Activated CD8-positive, alpha-beta memory T cell treated with anti-CD3 and anti-CD28 coated beads for 36 hours (primary cell): ENCODE results near the gene GPATCH8. TPM values are rescaled to one million over a fixed set of nuclear protein-coding genes. Genes with fewer than 3 reads are reported as not detected.

Source experiments
- CTCF ChIA-PET: fragments of 350-600 bp; sonication (Branson Sonifier 250); formaldehyde crosslinking; loops from one replicate; lab custom pipeline; 2021; ENCODE audit warnings: antibody characterized with exemption; lab: Charles Lee
- POLR2A ChIA-PET: fragments of 350-600 bp; sonication (Branson Sonifier 250); formaldehyde crosslinking; loops from one replicate; lab custom pipeline; 2021; ENCODE audit warnings: antibody characterized with exemption; lab: Charles Lee
- total RNA-seq, 2 experiments: library from RNA; stranded (reverse); gene quantifications; one replicate each; pipeline ENCODE4 v1.2.3, GENCODE V29; 2021

Gene GPATCH8
- total RNA-seq, 2 experiments from 2014 or later = 37.3 to 38.8 TPM

DNA sequence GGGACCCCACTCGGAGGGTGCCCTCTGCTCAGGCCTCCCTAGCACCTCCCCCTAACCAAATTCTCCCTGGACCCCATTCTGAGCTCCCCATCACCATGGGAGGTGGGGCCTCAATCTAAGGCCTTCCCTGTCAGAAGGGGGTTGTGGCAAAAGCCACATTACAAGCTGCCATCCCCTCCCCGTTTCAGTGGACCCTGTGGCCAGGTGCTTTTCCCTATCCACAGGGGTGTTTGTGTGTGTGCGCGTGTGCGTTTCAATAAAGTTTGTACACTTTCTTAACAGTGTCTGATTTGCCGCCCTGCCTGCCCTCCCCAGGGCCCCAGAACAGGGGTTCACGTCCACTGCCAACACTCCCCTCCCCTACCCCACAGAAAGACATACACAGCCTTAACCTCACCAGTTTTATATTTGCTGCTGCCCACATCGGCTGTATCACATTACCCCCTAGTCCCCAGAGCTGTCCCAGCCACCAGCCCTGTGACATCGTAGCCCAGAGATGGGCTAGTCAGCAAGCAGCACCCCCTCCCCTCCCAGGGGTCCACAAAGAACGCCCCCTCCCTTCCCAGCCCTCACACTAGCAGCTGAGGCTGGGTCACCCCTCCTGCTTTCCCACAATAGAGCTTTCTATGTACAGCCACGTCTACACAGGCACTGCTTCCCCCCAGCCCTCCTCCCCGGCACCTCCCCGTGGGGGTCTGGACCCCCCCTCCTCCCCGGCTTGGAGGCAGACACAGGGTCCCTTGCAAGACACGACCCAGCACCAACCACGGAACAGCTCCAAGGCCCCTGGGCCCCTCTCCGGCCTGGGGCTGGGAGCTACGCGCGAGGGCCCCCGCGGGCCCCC lies 150.2 kb downstream of the GPATCH8 start:
- POLR2A ChIA-PET = interaction anchor here (2.3 kb wide), 1 partner anchor 8 kb away, joined by 6 read pairs; the partner anchor contains the start of gene GRN
- CTCF ChIA-PET = interaction anchor here (1.1 to 4.0 kb wide), 5 partner anchors 8 to 155 kb away, joined by 3 to 15 read pairs (median 7); partner anchors contain the start of gene GRN

DNA sequence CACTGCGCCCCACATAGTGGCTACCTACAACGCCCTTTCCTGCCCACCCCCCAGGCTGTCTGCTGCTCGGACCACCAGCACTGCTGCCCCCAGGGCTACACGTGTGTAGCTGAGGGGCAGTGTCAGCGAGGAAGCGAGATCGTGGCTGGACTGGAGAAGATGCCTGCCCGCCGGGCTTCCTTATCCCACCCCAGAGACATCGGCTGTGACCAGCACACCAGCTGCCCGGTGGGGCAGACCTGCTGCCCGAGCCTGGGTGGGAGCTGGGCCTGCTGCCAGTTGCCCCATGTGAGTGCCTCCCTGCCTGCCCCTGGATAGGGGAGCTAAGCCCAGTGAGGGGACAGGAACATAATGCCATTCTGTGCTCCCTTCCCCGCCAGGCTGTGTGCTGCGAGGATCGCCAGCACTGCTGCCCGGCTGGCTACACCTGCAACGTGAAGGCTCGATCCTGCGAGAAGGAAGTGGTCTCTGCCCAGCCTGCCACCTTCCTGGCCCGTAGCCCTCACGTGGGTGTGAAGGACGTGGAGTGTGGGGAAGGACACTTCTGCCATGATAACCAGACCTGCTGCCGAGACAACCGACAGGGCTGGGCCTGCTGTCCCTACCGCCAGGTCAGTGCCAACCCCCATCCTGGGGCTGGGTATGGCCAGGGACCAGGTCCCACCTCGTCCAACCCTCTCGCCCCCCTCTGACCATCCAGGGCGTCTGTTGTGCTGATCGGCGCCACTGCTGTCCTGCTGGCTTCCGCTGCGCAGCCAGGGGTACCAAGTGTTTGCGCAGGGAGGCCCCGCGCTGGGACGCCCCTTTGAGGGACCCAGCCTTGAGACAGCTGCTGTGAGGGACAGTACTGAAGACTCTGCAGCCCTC lies 151.0 kb downstream of the GPATCH8 start:
- ChIA-PET POLR2A (no interaction called here), CTCF (interaction anchor here (0.7 to 4.0 kb wide), 11 partner anchors 10 to 178 kb away, joined by 3 to 13 read pairs (median 3); partner anchors contain the start of gene UBTF)

DNA sequence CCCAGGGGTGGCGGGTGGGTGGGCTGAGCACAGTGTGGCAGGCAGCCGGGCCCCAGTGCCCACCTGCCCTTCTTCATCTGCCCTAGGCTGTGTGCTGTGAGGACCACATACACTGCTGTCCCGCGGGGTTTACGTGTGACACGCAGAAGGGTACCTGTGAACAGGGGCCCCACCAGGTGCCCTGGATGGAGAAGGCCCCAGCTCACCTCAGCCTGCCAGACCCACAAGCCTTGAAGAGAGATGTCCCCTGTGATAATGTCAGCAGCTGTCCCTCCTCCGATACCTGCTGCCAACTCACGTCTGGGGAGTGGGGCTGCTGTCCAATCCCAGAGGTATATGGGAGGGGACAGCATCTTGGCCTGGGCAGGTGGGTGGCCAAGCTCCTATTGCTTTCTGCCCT lies 151.7 kb downstream of the GPATCH8 start:
- POLR2A ChIA-PET = interaction anchor here (0.5 kb wide), 1 partner anchor 130 kb away, joined by 3 read pairs; no protein-coding TSS in a partner anchor

DNA sequence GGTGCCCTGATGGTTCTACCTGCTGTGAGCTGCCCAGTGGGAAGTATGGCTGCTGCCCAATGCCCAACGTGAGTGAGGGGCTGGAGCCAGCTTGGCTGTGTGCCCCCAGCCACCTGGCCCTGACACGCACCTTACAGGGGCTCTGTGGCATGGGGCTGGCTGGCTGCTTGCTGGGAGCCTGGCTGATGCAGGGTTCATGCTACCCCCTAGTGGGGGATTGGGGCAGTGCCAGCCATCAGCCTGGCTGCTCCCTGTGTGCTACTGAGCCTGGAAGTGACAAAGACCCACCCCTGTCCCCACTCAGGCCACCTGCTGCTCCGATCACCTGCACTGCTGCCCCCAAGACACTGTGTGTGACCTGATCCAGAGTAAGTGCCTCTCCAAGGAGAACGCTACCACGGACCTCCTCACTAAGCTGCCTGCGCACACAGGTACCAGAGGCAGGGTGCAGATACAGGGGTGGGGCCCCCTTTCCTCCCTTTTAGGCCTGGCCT lies 152.4 kb downstream of the GPATCH8 start:
- ChIA-PET CTCF (interaction anchor here (0.7 to 2.2 kb wide), 13 partner anchors 11 to 182 kb away, joined by 3 to 7 read pairs (median 4); no protein-coding TSS in a partner anchor), POLR2A (interaction anchor here (0.5 kb wide), 1 partner anchor 129 kb away, joined by 3 read pairs; no protein-coding TSS in a partner anchor)

More for the DNA sequence above, 151.7 kb downstream of the GPATCH8 start:
- CTCF ChIA-PET = interaction anchor here (0.5 to 2.2 kb wide), 13 partner anchors 10 to 183 kb away, joined by 3 to 7 read pairs (median 3); partner anchors contain the start of gene UBTF

DNA sequence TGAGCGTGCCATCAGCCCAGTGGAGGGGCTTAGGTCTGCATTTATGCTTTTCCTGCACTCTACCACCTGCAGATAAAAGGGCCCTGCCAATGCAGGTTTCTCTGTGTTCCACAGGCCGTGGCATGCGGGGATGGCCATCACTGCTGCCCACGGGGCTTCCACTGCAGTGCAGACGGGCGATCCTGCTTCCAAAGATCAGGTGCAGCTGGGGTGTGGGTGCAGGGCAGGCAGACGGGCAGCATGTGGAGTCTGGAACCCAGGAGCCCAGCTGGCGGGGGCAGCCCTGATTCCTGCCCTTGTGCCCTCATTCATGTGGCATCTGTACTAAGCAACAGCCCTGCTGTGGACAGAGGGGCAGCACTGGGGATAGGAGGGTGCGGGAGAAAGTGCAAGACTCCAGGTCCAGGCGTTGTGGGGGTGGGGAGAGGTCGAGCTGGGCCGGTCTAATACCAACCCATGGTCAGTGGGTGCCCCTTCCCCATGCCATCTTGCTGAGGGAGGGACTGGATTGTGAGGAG lies 153.6 kb downstream of the GPATCH8 start:
- CTCF ChIA-PET = interaction anchor here (0.8 to 1.5 kb wide), 4 partner anchors 12 to 139 kb away, joined by 4 to 6 read pairs (median 4); partner anchors contain the start of gene FAM171A2
- POLR2A ChIA-PET = no interaction called here

DNA sequence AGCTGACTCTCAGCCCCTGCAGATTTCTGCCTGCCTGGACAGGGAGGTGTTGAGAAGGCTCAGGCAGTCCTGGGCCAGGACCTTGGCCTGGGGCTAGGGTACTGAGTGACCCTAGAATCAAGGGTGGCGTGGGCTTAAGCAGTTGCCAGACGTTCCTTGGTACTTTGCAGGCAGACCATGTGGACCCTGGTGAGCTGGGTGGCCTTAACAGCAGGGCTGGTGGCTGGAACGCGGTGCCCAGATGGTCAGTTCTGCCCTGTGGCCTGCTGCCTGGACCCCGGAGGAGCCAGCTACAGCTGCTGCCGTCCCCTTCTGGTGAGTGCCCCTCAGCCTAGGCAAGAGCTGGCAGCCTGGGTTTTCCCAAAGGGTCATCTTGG lies 154.2 kb downstream of the GPATCH8 start:
- CTCF ChIA-PET = interaction anchor here (0.5 to 1.4 kb wide), 3 partner anchors 13 to 30 kb away, joined by 3 to 5 read pairs (median 4); partner anchors contain the start of gene FAM171A2
- POLR2A ChIA-PET = no interaction called here

DNA sequence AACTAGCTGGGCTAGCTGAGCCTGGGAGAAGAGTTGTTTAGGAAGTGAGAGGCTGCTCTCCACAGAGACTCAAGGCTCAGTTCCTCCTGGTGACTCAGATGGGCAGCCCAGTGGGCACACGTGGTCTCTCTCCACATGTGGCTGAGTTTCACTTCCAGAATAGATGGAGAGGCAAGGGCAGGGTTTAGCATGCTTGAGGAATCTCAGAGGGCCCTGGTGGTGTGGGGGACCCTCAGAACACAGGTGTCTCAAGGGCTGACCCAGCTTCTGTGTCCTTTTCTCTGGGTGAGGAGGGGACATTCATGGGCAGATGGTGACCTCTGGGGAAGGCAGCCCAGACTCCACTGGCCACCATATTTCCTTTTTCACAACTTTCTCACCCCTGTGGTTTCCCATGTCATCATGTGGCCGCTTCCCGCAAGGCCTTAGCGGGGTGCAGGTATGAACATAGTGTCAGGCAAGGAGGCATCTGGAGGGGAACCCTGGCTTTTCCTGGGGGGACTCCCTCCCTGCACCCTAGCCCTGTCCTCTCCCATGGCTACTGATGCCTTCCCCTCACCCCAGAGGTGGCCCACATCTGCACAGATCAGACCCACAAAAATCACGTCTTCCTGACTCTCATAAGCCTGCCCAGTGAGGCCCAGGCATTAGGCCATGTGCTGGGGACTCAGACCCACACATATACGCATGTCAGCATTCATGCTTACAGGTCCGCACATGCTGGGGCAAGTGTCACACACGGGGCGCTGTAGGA lies 154.8 kb downstream of the GPATCH8 start:
- ChIA-PET CTCF (interaction anchor here (0.5 to 1.6 kb wide), 6 partner anchors 10 to 142 kb away, joined by 3 to 4 read pairs (median 3); no protein-coding TSS in a partner anchor), POLR2A (no interaction called here)

Other genes starting within 250 kb of the GPATCH8 start
- gene SLC4A1, start 235.3 kb downstream of the GPATCH8 start, total RNA-seq = not detected
- under 1 TPM in 1 of 2 experiments, not detected in 1; 0.34 TPM for gene RUNDC3A, start 194.8 kb downstream of the GPATCH8 start, total RNA-seq
- 100 to 1,000 TPM; 171 to 176 TPM for gene SLC25A39, start 178.6 kb downstream of the GPATCH8 start, total RNA-seq
- 10 to 100 TPM; 42.6 to 46.7 TPM for gene GRN, start 158.1 kb downstream of the GPATCH8 start, total RNA-seq
- gene FAM171A2, start 139.6 kb downstream of the GPATCH8 start, total RNA-seq = under 1 TPM; 0.19 to 0.36 TPM
- gene ITGA2B, start 113.8 kb downstream of the GPATCH8 start, total RNA-seq = under 1 TPM; 0.23 to 0.31 TPM
- gene FZD2, start 54.1 kb upstream of the GPATCH8 start, total RNA-seq = under 1 TPM in 1 of 2 experiments, not detected in 1; 0.15 TPM
- under 1 TPM; 0.15 to 0.36 TPM for gene MEIOC, start 153.1 kb upstream of the GPATCH8 start, total RNA-seq
- gene CCDC43, start 186.4 kb upstream of the GPATCH8 start, total RNA-seq = 10 to 100 TPM; 31.1 to 32.5 TPM
- gene DBF4B, start 205.3 kb upstream of the GPATCH8 start, total RNA-seq = 10 to 100 TPM; 18.6 to 20.3 TPM